ENCODE measurements around the gene TIMM17B.
A peak's percentile ranks its signal among the peaks of the same experiment; 100 is the strongest.

The TIMM17B gene

GRCh38 chrX:48910926-48911411, 13.4 kb upstream of the TIMM17B start:
- no peak for FAIRE-seq
- no peak for TF ChIP-seq POLR2AphosphoS5 (IDR thresholded peaks at IDR 0.05; ENCODE audit: low read depth, low read length)
- TF ChIP-seq POLR2A (IDR thresholded peaks at IDR 0.05; ENCODE audit: low read depth, low read length) = no peak
- no peak for TF ChIP-seq POU2F2 (IDR thresholded peaks at IDR 0.05; ENCODE audit: low read depth, low read length)
- TF ChIP-seq TAF1 (IDR thresholded peaks at IDR 0.05; ENCODE audit: low read depth, low read length) = no peak
- no peak for TF ChIP-seq PAX5 (IDR thresholded peaks at IDR 0.05; ENCODE audit: insufficient read depth, low read length, severe bottlenecking)
- TF ChIP-seq SPI1 (IDR thresholded peaks at IDR 0.05; ENCODE audit: low read depth, low read length) = no peak
- no peak for DNase-seq (ENCODE audit: insufficient read length, low spot score)

GRCh38 chrX:48909703-48910294, 12.2 kb upstream of the TIMM17B start:
- FAIRE-seq (no peak), DNase-seq (ENCODE audit: insufficient read length, low spot score) (no peak)
- TF ChIP-seq POLR2AphosphoS5 (IDR thresholded peaks at IDR 0.05; ENCODE audit: low read depth, low read length) (no peak; the same call in 1 of the 2 replicates), PAX5 (IDR thresholded peaks at IDR 0.05; ENCODE audit: insufficient read depth, low read length, severe bottlenecking) (no peak), POLR2A (IDR thresholded peaks at IDR 0.05; ENCODE audit: low read depth, low read length) (no peak; the same call in 1 of the 2 replicates), TAF1 (IDR thresholded peaks at IDR 0.05; ENCODE audit: low read depth, low read length) (no peak), SPI1 (IDR thresholded peaks at IDR 0.05; ENCODE audit: low read depth, low read length) (no peak), POU2F2 (IDR thresholded peaks at IDR 0.05; ENCODE audit: low read depth, low read length) (no peak)

GRCh38 chrX:48908600-48908999, 11.0 kb upstream of the TIMM17B start:
- no peak for TF ChIP-seq POLR2AphosphoS5 (IDR thresholded peaks at IDR 0.05; ENCODE audit: low read depth, low read length)
- TF ChIP-seq TAF1 (IDR thresholded peaks at IDR 0.05; ENCODE audit: low read depth, low read length) = no peak
- no peak for TF ChIP-seq SPI1 (IDR thresholded peaks at IDR 0.05; ENCODE audit: low read depth, low read length)
- FAIRE-seq = no peak
- no peak for DNase-seq (ENCODE audit: insufficient read length, low spot score)

- TF ChIP-seq TAF1 (IDR thresholded peaks at IDR 0.05; ENCODE audit: low read depth, low read length) = no peak
- no peak for TF ChIP-seq POLR2A (IDR thresholded peaks at IDR 0.05; ENCODE audit: low read depth, low read length)
- no peak for TF ChIP-seq POLR2AphosphoS5 (IDR thresholded peaks at IDR 0.05; ENCODE audit: low read depth, low read length)
- TF ChIP-seq POU2F2 (IDR thresholded peaks at IDR 0.05; ENCODE audit: low read depth, low read length) = no peak
- TF ChIP-seq PAX5 (IDR thresholded peaks at IDR 0.05; ENCODE audit: insufficient read depth, low read length, severe bottlenecking) = no peak
- no peak for TF ChIP-seq SPI1 (IDR thresholded peaks at IDR 0.05; ENCODE audit: low read depth, low read length)
- no peak for FAIRE-seq
- DNase-seq (ENCODE audit: insufficient read length, low spot score) = no peak
Measured at GRCh38 chrX:48905090-48905790, 7.7 kb upstream of the TIMM17B start.

GRCh38 chrX:48904626-48905025, 7.1 kb upstream of the TIMM17B start:
- DNase-seq (ENCODE audit: insufficient read length, low spot score) = no peak
- TF ChIP-seq PAX5 (IDR thresholded peaks at IDR 0.05; ENCODE audit: insufficient read depth, low read length, severe bottlenecking) = no peak
- TF ChIP-seq POLR2AphosphoS5 (IDR thresholded peaks at IDR 0.05; ENCODE audit: low read depth, low read length) = no peak
- TF ChIP-seq SPI1 (IDR thresholded peaks at IDR 0.05; ENCODE audit: low read depth, low read length) = no peak
- TF ChIP-seq TAF1 (IDR thresholded peaks at IDR 0.05; ENCODE audit: low read depth, low read length) = no peak
- TF ChIP-seq POU2F2 (IDR thresholded peaks at IDR 0.05; ENCODE audit: low read depth, low read length) = no peak
- TF ChIP-seq POLR2A (IDR thresholded peaks at IDR 0.05; ENCODE audit: low read depth, low read length) = no peak
- FAIRE-seq = no peak

- DNase-seq (ENCODE audit: insufficient read length, low spot score) (no peak), FAIRE-seq (no peak)
- TF ChIP-seq POLR2A (IDR thresholded peaks at IDR 0.05; ENCODE audit: low read depth, low read length) = no peak
- no peak for TF ChIP-seq SPI1 (IDR thresholded peaks at IDR 0.05; ENCODE audit: low read depth, low read length)
- no peak for TF ChIP-seq PAX5 (IDR thresholded peaks at IDR 0.05; ENCODE audit: insufficient read depth, low read length, severe bottlenecking)
- TF ChIP-seq TAF1 (IDR thresholded peaks at IDR 0.05; ENCODE audit: low read depth, low read length) = no peak
- TF ChIP-seq POU2F2 (IDR thresholded peaks at IDR 0.05; ENCODE audit: low read depth, low read length) = no peak
- TF ChIP-seq POLR2AphosphoS5 (IDR thresholded peaks at IDR 0.05; ENCODE audit: low read depth, low read length) = no peak
Measured at GRCh38 chrX:48904180-48904579, 6.6 kb upstream of the TIMM17B start.

- DNase-seq (ENCODE audit: insufficient read length, low spot score) (no peak), FAIRE-seq (no peak)
- TF ChIP-seq POLR2AphosphoS5 (IDR thresholded peaks at IDR 0.05; ENCODE audit: low read depth, low read length) (no peak), POU2F2 (IDR thresholded peaks at IDR 0.05; ENCODE audit: low read depth, low read length) (no peak), TAF1 (IDR thresholded peaks at IDR 0.05; ENCODE audit: low read depth, low read length) (no peak), POLR2A (IDR thresholded peaks at IDR 0.05; ENCODE audit: low read depth, low read length) (no peak; the same call in 1 of the 2 replicates), SPI1 (IDR thresholded peaks at IDR 0.05; ENCODE audit: low read depth, low read length) (no peak), PAX5 (IDR thresholded peaks at IDR 0.05; ENCODE audit: insufficient read depth, low read length, severe bottlenecking) (no peak)
Measured at GRCh38 chrX:48903290-48903689, 5.7 kb upstream of the TIMM17B start.

GRCh38 chrX:48902776-48903175, 5.2 kb upstream of the TIMM17B start:
- TF ChIP-seq POLR2A (IDR thresholded peaks at IDR 0.05; ENCODE audit: low read depth, low read length) (no peak), SPI1 (IDR thresholded peaks at IDR 0.05; ENCODE audit: low read depth, low read length) (no peak), PAX5 (IDR thresholded peaks at IDR 0.05; ENCODE audit: insufficient read depth, low read length, severe bottlenecking) (no peak), TAF1 (IDR thresholded peaks at IDR 0.05; ENCODE audit: low read depth, low read length) (no peak), POLR2AphosphoS5 (IDR thresholded peaks at IDR 0.05; ENCODE audit: low read depth, low read length) (no peak), POU2F2 (IDR thresholded peaks at IDR 0.05; ENCODE audit: low read depth, low read length) (no peak)
- FAIRE-seq = no peak
- DNase-seq (ENCODE audit: insufficient read length, low spot score) = no peak

GRCh38 chrX:48902135-48902534, 4.6 kb upstream of the TIMM17B start:
- FAIRE-seq (no peak), DNase-seq (ENCODE audit: insufficient read length, low spot score) (no peak)
- TF ChIP-seq POU2F2 (IDR thresholded peaks at IDR 0.05; ENCODE audit: low read depth, low read length) = no peak
- 0 out of 2 replicates have a peak, but pooled peaks have one; percentile 29 for TF ChIP-seq POLR2A (IDR thresholded peaks at IDR 0.05; ENCODE audit: low read depth, low read length)

Measured in GM12891 (cell line).